Trophoblast cell (in vitro differentiated cells and primary cell): ENCODE measurements around the gene CCDC112.

ENCODE experiments used
- DNase-seq, 2 donors: peaks; one replicate each; pipeline ENCODE4 v3.0.0-alpha.2; 2016
- H2AFZ ChIP-seq: 2 replicates; pipeline ENCODE4 v1.6.1; 2013; ENCODE audit warnings: low read length, moderate library complexity, mild to moderate bottlenecking; ENCODE audit not compliant: insufficient read depth, poor library complexity
- H2AK5ac ChIP-seq: 2 replicates; pipeline ENCODE4 v1.6.1; 2013; ENCODE audit warnings: mild to moderate bottlenecking, low read length
- H2BK120ac ChIP-seq: 2 replicates; pipeline ENCODE4 v1.6.1; 2013; ENCODE audit warnings: low read length, mild to moderate bottlenecking, moderate library complexity; ENCODE audit not compliant: insufficient read depth, poor library complexity
- H2BK12ac ChIP-seq: 2 replicates; pipeline ENCODE4 v1.6.1; 2013; ENCODE audit warnings: mild to moderate bottlenecking, low read length, moderate library complexity
- H2BK5ac ChIP-seq: 2 replicates; pipeline ENCODE4 v1.6.1; 2013; ENCODE audit warnings: low read length, low read depth, moderate library complexity, mild to moderate bottlenecking; ENCODE audit not compliant: poor library complexity
- H3K14ac ChIP-seq: 2 replicates; pipeline ENCODE4 v1.6.1; 2013; ENCODE audit warnings: mild to moderate bottlenecking, low read length
- H3K18ac ChIP-seq: 2 replicates; pipeline ENCODE4 v1.6.1; 2013; ENCODE audit warnings: mild to moderate bottlenecking, low read length
- H3K23ac ChIP-seq: 2 replicates; pipeline ENCODE4 v1.6.1; 2013; ENCODE audit warnings: low read length
- H3K27ac ChIP-seq: 2 replicates; pipeline ENCODE4 v1.5.1; 2013; ENCODE audit warnings: low read depth, mild to moderate bottlenecking, inconsistent platforms, low read length, moderate library complexity
- H3K27me3 ChIP-seq: 2 replicates; pipeline ENCODE4 v1.6.1; 2013; ENCODE audit warnings: inconsistent platforms, mild to moderate bottlenecking, low read length, moderate library complexity; ENCODE audit not compliant: insufficient read depth
- H3K36me3 ChIP-seq, 2 experiments: 1 replicate in 1 of 2; 2 replicates in 1 of 2; pipeline ENCODE4 v1.6.1; 2013; ENCODE audit warnings: low read length in 2 of 2, mild to moderate bottlenecking in 2 of 2, moderate library complexity in 1 of 2; ENCODE audit not compliant: insufficient read depth in 2 of 2, control insufficient read depth in 1 of 2
- H3K4ac ChIP-seq: 2 replicates; pipeline ENCODE4 v1.6.1; 2013; ENCODE audit warnings: low read depth, mild to moderate bottlenecking, low read length, moderate library complexity
- H3K4me1 ChIP-seq, 2 experiments: 1 replicate in 1 of 2; 2 replicates in 1 of 2; pipeline ENCODE4 v1.6.1; 2013; ENCODE audit warnings: low read length in 2 of 2, mild to moderate bottlenecking in 2 of 2, moderate library complexity in 1 of 2; ENCODE audit not compliant: insufficient read depth in 2 of 2, control insufficient read depth in 1 of 2
- H3K4me2 ChIP-seq: 2 replicates; pipeline ENCODE4 v1.6.1; 2013; ENCODE audit warnings: inconsistent platforms, mild to moderate bottlenecking, low read length, moderate library complexity
- H3K4me3 ChIP-seq: 2 replicates; pipeline ENCODE4 v1.5.1; 2013; ENCODE audit warnings: mild to moderate bottlenecking, low read depth, low read length, inconsistent platforms
- H3K79me1 ChIP-seq: one replicate; pipeline ENCODE4 v1.6.1; 2013; ENCODE audit warnings: low read length
- H3K79me2 ChIP-seq: 2 replicates; pipeline ENCODE4 v1.6.1; 2013; ENCODE audit warnings: low read length, mild to moderate bottlenecking; ENCODE audit not compliant: control insufficient read depth, insufficient read depth, poor library complexity
- H3K9ac ChIP-seq: 2 replicates; pipeline ENCODE4 v1.6.1; 2013; ENCODE audit warnings: mild to moderate bottlenecking, low read length
- H3K9me3 ChIP-seq: 2 replicates; pipeline ENCODE4 v1.6.1; 2013; ENCODE audit warnings: low read depth, mild to moderate bottlenecking, control low read depth, inconsistent platforms, low read length; ENCODE audit not compliant: insufficient read depth
- H4K12ac ChIP-seq: 2 replicates; pipeline ENCODE4 v1.6.1; 2013; ENCODE audit warnings: low read depth, mild to moderate bottlenecking, low read length, moderate library complexity
- H4K8ac ChIP-seq: 2 replicates; pipeline ENCODE4 v1.6.1; 2013; ENCODE audit warnings: low read depth, mild to moderate bottlenecking, low read length, moderate library complexity
- H4K91ac ChIP-seq: one replicate; pipeline ENCODE4 v1.6.1; 2013; ENCODE audit warnings: low read depth, mild to moderate bottlenecking, low read length, moderate library complexity
- WGBS: extraction: QIAGEN DNeasy Blood & Tissue Kit; methylation state at CpG from one replicate; pipeline ENCODE4 v1.1.7; 2013; ENCODE audit warnings: missing lambda C conversion rate; ENCODE audit not compliant: insufficient read length, insufficient coverage; ENCODE audit errors: extremely low coverage; 5-methylcytosine and 5-hydroxymethylcytosine counted together

The CCDC112 gene

GRCh38 chr5:115274584-115274983, 21.9 kb downstream of the CCDC112 start:
- Histone ChIP-seq H3K4me2 (no peak overlapping the region), H3K27me3 (no peaks in the 10 kb centered on the region), H3K4me3 (no peak overlapping the region), H4K8ac (no peak overlapping the region), H3K18ac (no peak overlapping the region), H4K91ac (no peak overlapping the region), H2AK5ac (no peak overlapping the region), H3K14ac (no peak overlapping the region), H3K4me1 (no peaks in the 10 kb centered on the region), H3K23ac (no peak overlapping the region), H3K9ac (no peak overlapping the region), H2BK5ac (no peak overlapping the region), H4K12ac (no peak overlapping the region), H3K36me3 (no peaks in the 10 kb centered on the region), H3K4ac (no peak overlapping the region), H2BK120ac (no peak overlapping the region), H2BK12ac (no peak overlapping the region), H2AFZ (no peak overlapping the region), H3K9me3 (no peaks in the 10 kb centered on the region), H3K79me1 (no peaks in the 10 kb centered on the region), H3K79me2 (no peaks in the 10 kb centered on the region), H3K27ac (no peak overlapping the region)
- WGBS, result no CpG with 5 or more reads among the region's 3 CpGs
- DNase-seq, result no peak

- Histone ChIP-seq H4K91ac (no peak overlapping the region), H2AFZ (no peak overlapping the region), H3K4me1 (no peaks in the 10 kb centered on the region), H3K9me3 (no peaks in the 10 kb centered on the region), H3K79me2 (no peaks in the 10 kb centered on the region), H2AK5ac (no peak overlapping the region), H3K27me3 (no peaks in the 10 kb centered on the region), H3K18ac (no peak overlapping the region), H3K14ac (no peak overlapping the region), H4K8ac (no peak overlapping the region), H3K27ac (no peak overlapping the region), H4K12ac (no peak overlapping the region), H3K9ac (no peak overlapping the region), H3K79me1 (no peaks in the 10 kb centered on the region), H3K4ac (no peak overlapping the region), H2BK5ac (no peak overlapping the region), H3K23ac (no peak overlapping the region), H2BK12ac (no peak overlapping the region), H2BK120ac (no peak overlapping the region), H3K36me3 (no peaks in the 10 kb centered on the region), H3K4me3 (no peak overlapping the region), H3K4me2 (no peak overlapping the region)
- WGBS, result no CpG with 5 or more reads among the region's 3 CpGs
- DNase-seq, result no peak
Observed at GRCh38 chr5:115272297-115272958, 24.0 kb downstream of the CCDC112 start.

- H3K9me3 ChIP-seq, result no peaks in the 10 kb centered on the region
- H2BK12ac ChIP-seq, result no peak overlapping the region
- no peaks in the 10 kb centered on the region for H3K36me3 ChIP-seq
- no peak overlapping the region for H3K4me2 ChIP-seq
- no peaks in the 10 kb centered on the region for H3K79me2 ChIP-seq
- no peak overlapping the region for H3K18ac ChIP-seq
- WGBS, result no CpG with 5 or more reads among the region's 6 CpGs
- H3K4me3 ChIP-seq, result no peak overlapping the region
- H2AK5ac ChIP-seq, result no peak overlapping the region
- H3K9ac ChIP-seq, result no peak overlapping the region
- H2AFZ ChIP-seq, result no peak overlapping the region
- H3K27ac ChIP-seq, result no peak overlapping the region
- no peak for DNase-seq
- no peaks in the 10 kb centered on the region for H3K4me1 ChIP-seq
- H4K8ac ChIP-seq, result no peak overlapping the region
- H3K14ac ChIP-seq, result no peak overlapping the region
- no peak overlapping the region for H2BK120ac ChIP-seq
- H3K27me3 ChIP-seq, result no peaks in the 10 kb centered on the region
- H3K4ac ChIP-seq, result no peak overlapping the region
- H3K79me1 ChIP-seq, result no peaks in the 10 kb centered on the region
- no peak overlapping the region for H4K12ac ChIP-seq
- no peak overlapping the region for H2BK5ac ChIP-seq
- H4K91ac ChIP-seq, result no peak overlapping the region
- no peak overlapping the region for H3K23ac ChIP-seq
Observed at GRCh38 chr5:115271295-115272050, 25.0 kb downstream of the CCDC112 start.

GRCh38 chr5:115267617-115268016, 28.8 kb downstream of the CCDC112 start:
- H3K18ac ChIP-seq, result no peak overlapping the region
- H3K4ac ChIP-seq, result no peak overlapping the region
- H3K14ac ChIP-seq, result no peak overlapping the region
- no peak overlapping the region for H2AK5ac ChIP-seq
- no peak overlapping the region for H3K27ac ChIP-seq
- peaks cover 2% of the 10 kb centered on the region for H3K79me2 ChIP-seq
- no peaks in the 10 kb centered on the region for H3K27me3 ChIP-seq
- H3K4me2 ChIP-seq, result no peak overlapping the region
- no peak overlapping the region for H3K23ac ChIP-seq
- H4K8ac ChIP-seq, result no peak overlapping the region
- H2BK120ac ChIP-seq, result no peak overlapping the region
- DNase-seq, result no peak
- no peak overlapping the region for H2BK12ac ChIP-seq
- no peaks in the 10 kb centered on the region for H3K4me1 ChIP-seq
- no peak overlapping the region for H2BK5ac ChIP-seq
- no peak overlapping the region for H4K12ac ChIP-seq
- H2AFZ ChIP-seq, result no peak overlapping the region
- H4K91ac ChIP-seq, result no peak overlapping the region
- H3K4me3 ChIP-seq, result no peak overlapping the region
- no peaks in the 10 kb centered on the region for H3K9me3 ChIP-seq
- H3K36me3 ChIP-seq, result no peaks in the 10 kb centered on the region
- peaks cover 3% of the 10 kb centered on the region for H3K79me1 ChIP-seq
- H3K9ac ChIP-seq, result no peak overlapping the region
